HG03139 (cell line): Measurements from ENCODE around the gene DVL3.
"Not testable (repeated sequence)": the region's sequence is repeated elsewhere in the genome, so short reads cannot be mapped to it uniquely, and the experiment has no call there.

Experiments
- ATAC-seq: cut with Tn5 transposase; IDR thresholded peaks from one replicate; pipeline ENCODE4 v1.9.1; 2021; ENCODE audit not compliant: unreplicated experiment

Gene DVL3

GRCh38 chr3:184154885-184155643 lies at the start of gene DVL3:
Gene DVL3 (plus strand): TSS chr3:184155377. CDS start chr3:184155636, 259 bp downstream.
- peak; percentile 74 for ATAC-seq

GRCh38 chr3:184110316-184110725 lies 44.9 kb upstream of the DVL3 start:
- ATAC-seq, result no peak

- no peak for ATAC-seq
These were observed 39.2 kb upstream of the DVL3 start for GRCh38 chr3:184116017-184116416.

GRCh38 chr3:184117636-184118035 lies 37.5 kb upstream of the DVL3 start:
- ATAC-seq, result no peak

GRCh38 chr3:184121031-184121430 lies 34.1 kb upstream of the DVL3 start:
- ATAC-seq, result not testable (repeated sequence)

- ATAC-seq, result no peak
These were observed 29.2 kb upstream of the DVL3 start for GRCh38 chr3:184126006-184126405.

GRCh38 chr3:184129012-184129411 lies 26.2 kb upstream of the DVL3 start:
- no peak for ATAC-seq

GRCh38 chr3:184132945-184133344 lies 22.2 kb upstream of the DVL3 start:
- no peak for ATAC-seq

- ATAC-seq, result no peak
These were observed 21.1 kb upstream of the DVL3 start for GRCh38 chr3:184133840-184134745.

- ATAC-seq, result no peak
These were observed 20.4 kb upstream of the DVL3 start for GRCh38 chr3:184134746-184135148.

- ATAC-seq, result peak; percentile 82
These were observed 19.8 kb upstream of the DVL3 start, which contains the start of gene EIF2B5 for GRCh38 chr3:184135149-184135910. Gene EIF2B5 (plus strand): TSS chr3:184135358. CDS start chr3:184135386, 28 bp downstream.

- no peak for ATAC-seq
These were observed 19.3 kb upstream of the DVL3 start for GRCh38 chr3:184135911-184136260.

GRCh38 chr3:184140436-184140835 lies 14.7 kb upstream of the DVL3 start:
- no peak for ATAC-seq

GRCh38 chr3:184142199-184142598 lies 13.0 kb upstream of the DVL3 start:
- no peak for ATAC-seq

- no peak for ATAC-seq
These were observed 11.8 kb upstream of the DVL3 start for GRCh38 chr3:184143327-184143726.

GRCh38 chr3:184144505-184144904 lies 10.7 kb upstream of the DVL3 start:
- ATAC-seq, result no peak

- no peak for ATAC-seq
These were observed 10.1 kb upstream of the DVL3 start for GRCh38 chr3:184145111-184145524.

GRCh38 chr3:184145751-184146270 lies 9.4 kb upstream of the DVL3 start:
- ATAC-seq, result no peak

GRCh38 chr3:184148076-184148475 lies 7.1 kb upstream of the DVL3 start:
- ATAC-seq, result no peak

GRCh38 chr3:184149123-184149522 lies 6.1 kb upstream of the DVL3 start:
- no peak for ATAC-seq

GRCh38 chr3:184149770-184150169 lies 5.4 kb upstream of the DVL3 start:
- not testable (repeated sequence) for ATAC-seq
